Endodermal cell (in vitro differentiated cells): ENCODE data around the gene NIPAL3. TPM values are rescaled to one million over a fixed set of nuclear protein-coding genes. Genes with fewer than 3 reads are reported as not detected.

Experiments used
- DNase-seq: peaks from one replicate; pipeline ENCODE4 v3.0.0-alpha.2; 2017
- H3K27ac ChIP-seq: 2 replicates; pipeline ENCODE4 v1.5.1; 2013; ENCODE audit warnings: mild to moderate bottlenecking, low read depth, low read length, moderate library complexity
- H3K27me3 ChIP-seq: 2 replicates; pipeline ENCODE4 v1.6.1; 2013; ENCODE audit warnings: mild to moderate bottlenecking, low read length, moderate library complexity; ENCODE audit not compliant: insufficient read depth, control insufficient read depth, poor library complexity, severe bottlenecking
- H3K36me3 ChIP-seq: 2 replicates; pipeline ENCODE4 v1.7.0; 2013; ENCODE audit warnings: mild to moderate bottlenecking, low read length, moderate library complexity; ENCODE audit not compliant: control insufficient read depth, insufficient read depth
- H3K4me1 ChIP-seq: one replicate; pipeline ENCODE4 v1.7.0; 2013; ENCODE audit warnings: low read length; ENCODE audit not compliant: control insufficient read depth, insufficient read depth
- H3K4me3 ChIP-seq: 2 replicates; pipeline ENCODE4 v1.5.1; 2013; ENCODE audit warnings: mild to moderate bottlenecking, low read length, moderate library complexity
- H3K9ac ChIP-seq: 2 replicates; pipeline ENCODE4 v1.6.1; 2013; ENCODE audit warnings: mild to moderate bottlenecking, low read length, moderate library complexity; ENCODE audit not compliant: poor library complexity, severe bottlenecking; ENCODE audit errors: extremely low read depth
- H3K9me3 ChIP-seq: 2 replicates; pipeline ENCODE4 v1.6.1; 2013; ENCODE audit warnings: mild to moderate bottlenecking, low read length, moderate library complexity; ENCODE audit not compliant: control insufficient read depth
- H3K27ac Mint-ChIP-seq: 2 replicates; pipeline ENCODE4 v1.8.0; 2020; ENCODE audit warnings: mixed read lengths
- H3K27me3 Mint-ChIP-seq: 2 replicates; pipeline ENCODE4 v1.8.0; 2021; ENCODE audit warnings: mild to moderate bottlenecking, mixed read lengths; ENCODE audit not compliant: insufficient read depth
- H3K36me3 Mint-ChIP-seq: 2 replicates; pipeline ENCODE4 v1.8.0; 2020; ENCODE audit warnings: low read depth, mixed read lengths
- H3K4me1 Mint-ChIP-seq: 2 replicates; pipeline ENCODE4 v1.8.0; 2020; ENCODE audit warnings: mixed read lengths
- H3K4me3 Mint-ChIP-seq: 2 replicates; pipeline ENCODE4 v1.8.0; 2020; ENCODE audit warnings: mild to moderate bottlenecking, moderate library complexity, mixed read lengths
- H3K9me3 Mint-ChIP-seq: 2 replicates; pipeline ENCODE4 v1.8.0; 2020; ENCODE audit warnings: mild to moderate bottlenecking, mixed read lengths
- WGBS, 2 experiments: methylation state at CpG; one replicate each; pipeline versions ENCODE4 v1.1.5 to v1.1.7; 2013; ENCODE audit warnings: missing lambda C conversion rate in 2 of 2, mixed read lengths in 1 of 2; ENCODE audit not compliant: insufficient coverage in 1 of 2, insufficient read length in 1 of 2; 5-methylcytosine and 5-hydroxymethylcytosine counted together
- total RNA-seq, 2 donors: library from RNA; stranded (reverse); fragmentation: NEBNext Ultra II Directional in 1 of 2; extraction: Animal tissue kit (Norgen Biotek cat#: 25700) in 1 of 2; gene quantifications; 2 replicates in 1 of 2; 3 replicates in 1 of 2; pipeline ENCODE4 v1.2.1, GENCODE V29; 2021
- TF ChIP-seq, protein P1 (sequence below): fragments of 200-600 bp; sonication (generic); conservative IDR thresholded peaks from 2 replicates; pipeline ENCODE4 v1.5.0; 2021; ENCODE audit warnings: antibody characterized with exemption, mild to moderate bottlenecking

Gene NIPAL3
- total RNA-seq, 2 donors from 2014 or later: 4.7 to 5.5 TPM

DNA sequence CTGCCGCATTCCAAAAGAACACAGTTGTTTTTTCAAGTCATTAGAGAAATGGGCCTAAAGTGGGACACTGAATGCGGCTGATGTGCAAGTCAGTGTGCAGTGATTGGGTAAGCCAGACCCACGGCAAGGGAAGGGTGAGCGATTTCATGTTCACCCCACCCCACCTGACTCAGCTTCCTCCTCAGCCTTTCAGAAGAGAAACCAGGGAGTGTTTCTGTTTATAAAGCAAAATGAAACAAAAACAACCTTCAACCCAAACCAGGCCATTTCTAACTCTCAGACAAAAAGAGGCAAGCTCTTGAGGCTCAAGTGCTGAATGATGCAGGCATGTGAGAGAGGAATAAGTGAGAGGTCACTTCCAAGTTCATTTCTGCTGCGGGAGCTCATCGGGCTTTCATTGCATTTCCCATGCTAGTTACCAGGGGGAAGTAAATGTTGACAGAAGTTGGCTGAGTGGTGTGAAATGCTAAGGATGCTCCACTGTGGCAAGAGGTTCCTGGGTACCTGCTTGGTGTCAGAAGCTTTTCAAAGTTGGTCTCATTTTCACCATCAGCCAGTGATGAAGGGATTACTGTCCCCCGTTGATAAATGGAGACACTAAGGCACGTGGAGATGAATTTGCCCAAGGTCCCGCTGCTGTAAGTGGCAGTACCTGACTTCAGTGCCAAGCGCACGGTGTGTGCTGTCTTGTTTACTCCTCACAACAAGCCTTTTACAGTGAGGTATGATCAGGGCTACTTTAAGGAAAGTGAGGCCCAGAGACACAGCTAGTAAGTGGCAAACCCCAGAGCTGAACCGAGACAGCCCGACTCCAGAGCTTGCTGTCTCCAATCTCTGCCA is 31.1 kb upstream of the NIPAL3 start:
- WGBS, 2 experiments: 95 to 96% methylated on average over 11 to 13 of the region's 13 CpGs
- Histone ChIP-seq H3K27ac (no peak overlapping the region), H3K36me3 (peaks cover 10% of the 10 kb centered on the region), H3K27me3 (no peaks in the 10 kb centered on the region), H3K9ac (no peak overlapping the region), H3K9me3 (no peaks in the 10 kb centered on the region), H3K4me3 (no peak overlapping the region), H3K4me1 (peaks cover 8% of the 10 kb centered on the region)
- Mint-ChIP-seq H3K9me3 (peaks cover 2% of the 10 kb centered on the region), H3K36me3 (peaks cover 28% of the 10 kb centered on the region), H3K4me3 (no peak overlapping the region), H3K27me3 (no peaks in the 10 kb centered on the region), H3K27ac (no peak overlapping the region), H3K4me1 (peaks cover 14% of the 10 kb centered on the region)
- peak; percentile 36 for DNase-seq
- TF ChIP-seq, protein P1, sequence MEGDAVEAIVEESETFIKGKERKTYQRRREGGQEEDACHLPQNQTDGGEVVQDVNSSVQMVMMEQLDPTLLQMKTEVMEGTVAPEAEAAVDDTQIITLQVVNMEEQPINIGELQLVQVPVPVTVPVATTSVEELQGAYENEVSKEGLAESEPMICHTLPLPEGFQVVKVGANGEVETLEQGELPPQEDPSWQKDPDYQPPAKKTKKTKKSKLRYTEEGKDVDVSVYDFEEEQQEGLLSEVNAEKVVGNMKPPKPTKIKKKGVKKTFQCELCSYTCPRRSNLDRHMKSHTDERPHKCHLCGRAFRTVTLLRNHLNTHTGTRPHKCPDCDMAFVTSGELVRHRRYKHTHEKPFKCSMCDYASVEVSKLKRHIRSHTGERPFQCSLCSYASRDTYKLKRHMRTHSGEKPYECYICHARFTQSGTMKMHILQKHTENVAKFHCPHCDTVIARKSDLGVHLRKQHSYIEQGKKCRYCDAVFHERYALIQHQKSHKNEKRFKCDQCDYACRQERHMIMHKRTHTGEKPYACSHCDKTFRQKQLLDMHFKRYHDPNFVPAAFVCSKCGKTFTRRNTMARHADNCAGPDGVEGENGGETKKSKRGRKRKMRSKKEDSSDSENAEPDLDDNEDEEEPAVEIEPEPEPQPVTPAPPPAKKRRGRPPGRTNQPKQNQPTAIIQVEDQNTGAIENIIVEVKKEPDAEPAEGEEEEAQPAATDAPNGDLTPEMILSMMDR: no peak

GRCh38 chr1:24385160-24385940 is 30.3 kb upstream of the NIPAL3 start:
- no peaks in the 10 kb centered on the region for H3K27me3 ChIP-seq
- peaks cover 30% of the 10 kb centered on the region for H3K36me3 Mint-ChIP-seq
- TF ChIP-seq, protein P1: peak; percentile 92
- no peak overlapping the region for H3K27ac ChIP-seq
- peak; percentile 89 for DNase-seq
- peaks cover 2% of the 10 kb centered on the region for H3K9me3 Mint-ChIP-seq
- H3K4me1 ChIP-seq: peaks cover 2% of the 10 kb centered on the region
- H3K9ac ChIP-seq: no peak overlapping the region
- H3K36me3 ChIP-seq: peaks cover 10% of the 10 kb centered on the region
- peaks cover 11% of the 10 kb centered on the region for H3K4me1 Mint-ChIP-seq
- no peaks in the 10 kb centered on the region for H3K9me3 ChIP-seq
- 86 to 91% methylated on average over 11 to 12 of the region's 12 CpGs for WGBS, 2 experiments
- H3K27me3 Mint-ChIP-seq: no peaks in the 10 kb centered on the region
- no peak overlapping the region for H3K4me3 Mint-ChIP-seq
- H3K27ac Mint-ChIP-seq: no peak overlapping the region
- no peak overlapping the region for H3K4me3 ChIP-seq

DNA sequence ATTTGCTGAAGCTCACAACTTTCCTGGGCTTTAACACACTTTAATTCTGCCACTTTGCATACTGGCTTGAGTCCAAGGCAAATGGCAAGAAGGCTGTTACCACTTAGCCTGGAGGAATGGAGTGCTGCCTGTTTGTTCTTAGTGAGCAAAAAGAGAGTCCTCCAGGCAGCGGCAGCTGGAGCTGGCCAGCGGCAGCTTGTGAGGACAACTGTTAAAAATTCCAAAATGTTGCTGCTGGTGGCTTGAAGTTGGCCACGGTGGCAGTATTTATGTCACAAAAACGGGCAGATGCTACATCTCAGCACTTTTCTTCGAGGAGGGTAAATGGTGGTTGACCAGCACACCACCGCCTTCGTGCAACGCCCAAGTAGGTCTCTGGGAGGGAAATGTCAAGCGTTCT is 29.4 kb upstream of the NIPAL3 start:
- Mint-ChIP-seq H3K9me3 (peaks cover 2% of the 10 kb centered on the region), H3K27ac (no peak overlapping the region), H3K36me3 (peaks cover 35% of the 10 kb centered on the region), H3K27me3 (no peaks in the 10 kb centered on the region), H3K4me3 (no peak overlapping the region), H3K4me1 (peaks cover 10% of the 10 kb centered on the region)
- H3K4me1 ChIP-seq: no peaks in the 10 kb centered on the region
- WGBS, 2 experiments: 89 to 95% methylated on average over 9 of the region's 9 CpGs
- H3K9me3 ChIP-seq: no peaks in the 10 kb centered on the region
- peaks cover 10% of the 10 kb centered on the region for H3K36me3 ChIP-seq
- H3K9ac ChIP-seq: no peak overlapping the region
- H3K27me3 ChIP-seq: no peaks in the 10 kb centered on the region
- no peak overlapping the region for H3K4me3 ChIP-seq
- no peak overlapping the region for H3K27ac ChIP-seq
- DNase-seq: no peak
- TF ChIP-seq, protein P1: no peak
